Upper lobe of left lung (tissue), 6 donors: ENCODE results near the gene ST6GALNAC1. TPM values are rescaled to one million over a fixed set of nuclear protein-coding genes. Genes with fewer than 3 reads are reported as not detected.
"Not testable (repeated sequence)": the region's sequence is repeated elsewhere in the genome, so short reads cannot be mapped to it uniquely, and the experiment has no call there.

Experiments
- ATAC-seq, 2 donors: fragments of 200-7000 bp; cut with Tn5 transposase; one replicate each; pipeline ENCODE4 v1.9.1; 2022; ENCODE audit warnings: mild to moderate bottlenecking in 2 of 2, moderate library complexity in 2 of 2; ENCODE audit not compliant: low FRiP score in 2 of 2
- DNase-seq, 2 donors: peaks; one replicate each; pipeline ENCODE4 v3.0.0-alpha.2; 2019 to 2020
- H3K27ac ChIP-seq, 4 donors: fragments of 200-600 bp; sonication (generic); one replicate each; pipeline ENCODE4 v1.5.1; 2016 to 2019
- H3K27me3 ChIP-seq, 4 donors: fragments of 200-600 bp; sonication (generic); one replicate each; pipeline ENCODE4 v1.5.1; 2017 to 2019
- H3K36me3 ChIP-seq, 4 donors: fragments of 200-600 bp; sonication (generic); one replicate each; pipeline ENCODE4 v1.5.1; 2016 to 2019
- H3K4me1 ChIP-seq, 4 donors: fragments of 200-600 bp; sonication (generic); one replicate each; pipeline ENCODE4 v1.5.1; 2018 to 2019
- H3K4me3 ChIP-seq, 4 donors: fragments of 200-600 bp; sonication (generic); one replicate each; pipeline ENCODE4 v1.5.1; 2017 to 2019; ENCODE audit warnings: mild to moderate bottlenecking in 2 of 4, moderate library complexity in 1 of 4
- H3K9me3 ChIP-seq, 4 donors: fragments of 200-600 bp; sonication (generic); one replicate each; pipeline ENCODE4 v1.5.1; 2018 to 2019
- CTCF ChIP-seq, 6 experiments: fragments of 450-650 bp in 4 of 6; fragments of 200-600 bp in 2 of 6; sonication (generic) in 2 of 6; IDR thresholded peaks; one replicate each; pipeline ENCODE4 v1.5.1; 2016 to 2019; ENCODE audit warnings: antibody characterized with exemption in 6 of 6
- EP300 ChIP-seq, 4 donors: sonication (generic); formaldehyde crosslinking; IDR thresholded peaks; one replicate each; pipeline ENCODE4 v1.5.1; 2017; ENCODE audit warnings: antibody characterized with exemption in 4 of 4, control low read depth in 2 of 4
- POLR2A ChIP-seq, 4 donors: fragments of 450-650 bp; IDR thresholded peaks; one replicate each; pipeline ENCODE4 v1.5.1; 2016 to 2017; ENCODE audit warnings: antibody characterized with exemption in 4 of 4, mild to moderate bottlenecking in 2 of 4
- POLR2AphosphoS5 ChIP-seq, 2 donors: sonication (generic); formaldehyde crosslinking; IDR thresholded peaks; one replicate each; pipeline ENCODE4 v1.5.1; 2017; ENCODE audit warnings: antibody characterized with exemption in 2 of 2
- WGBS, 2 donors: methylation state at CpG; one replicate each; pipeline ENCODE4 v1.1.5; 2017 to 2018; 5-methylcytosine and 5-hydroxymethylcytosine counted together
- total RNA-seq, 6 donors: library from RNA; depleted of rRNA in 4 of 6; stranded (reverse); fragments of >200 nt in 4 of 6; gene quantifications; one replicate each; pipeline versions ENCODE4 v1.1.0 to v1.2.1, GENCODE V29; 2016 to 2021
- donor health status: DM: no; HTN: no; CAD: no; lungs with moderate emphysema.
- donor health status: DM: no; HTN: yes; CAD: no; lungs with severe emphysema.

ST6GALNAC1 gene
- total RNA-seq, 6 donors from 2014 or later, result 8.3 to 20.4 (median 19.1) TPM

GRCh38 chr17:76614912-76615617, 28.5 kb downstream of the ST6GALNAC1 start:
- Histone ChIP-seq H3K4me1 (no peaks in the 10 kb centered on the region), H3K27me3 (no peaks in the 10 kb centered on the region), H3K27ac (no peak overlapping the region), H3K4me3 (no peak overlapping the region), H3K36me3 (no peaks in the 10 kb centered on the region), H3K9me3 (no peaks in the 10 kb centered on the region)
- no peak for TF ChIP-seq POLR2AphosphoS5 (IDR thresholded peaks at IDR 0.05)
- TF ChIP-seq EP300 (IDR thresholded peaks at IDR 0.05), result no peak
- TF ChIP-seq CTCF (IDR thresholded peaks at IDR 0.05), result no peak
- no peak for TF ChIP-seq POLR2A (IDR thresholded peaks at IDR 0.05)
- 94 to 98% methylated on average over 7 to 25 of the region's 28 CpGs for WGBS, 2 donors
- ATAC-seq (no peak), DNase-seq (peak in 1 of 2 donors; percentile 59)

- DNase-seq, ATAC-seq, H3K9me3 ChIP-seq, H3K27ac ChIP-seq, H3K4me3 ChIP-seq, H3K36me3 ChIP-seq, H3K4me1 ChIP-seq, H3K27me3 ChIP-seq: not testable (repeated sequence)
- WGBS, 2 donors, result 78 to 80% methylated on average over 11 to 13 of the region's 13 CpGs
These were observed 29.3 kb downstream of the ST6GALNAC1 start for GRCh38 chr17:76614064-76614759.

- Histone ChIP-seq H3K27me3 (no peaks in the 10 kb centered on the region), H3K4me1 (no peaks in the 10 kb centered on the region), H3K36me3 (no peaks in the 10 kb centered on the region), H3K4me3 (no peak overlapping the region), H3K27ac (no peak overlapping the region), H3K9me3 (no peaks in the 10 kb centered on the region)
- 70 to 80% methylated on average over 14 to 17 of the region's 17 CpGs for WGBS, 2 donors
- TF ChIP-seq CTCF (IDR thresholded peaks at IDR 0.05), result peak in 1 of 6 experiments; percentile 8
- TF ChIP-seq EP300 (IDR thresholded peaks at IDR 0.05), result no peak
- no peak for TF ChIP-seq POLR2A (IDR thresholded peaks at IDR 0.05)
- TF ChIP-seq POLR2AphosphoS5 (IDR thresholded peaks at IDR 0.05), result no peak
- ATAC-seq, result peak in 1 of 2 donors; percentile 34
- peak in 1 of 2 donors; percentile 42 for DNase-seq
These were observed 30.3 kb downstream of the ST6GALNAC1 start for GRCh38 chr17:76612977-76613851.

GRCh38 chr17:76612465-76612864, 31.1 kb downstream of the ST6GALNAC1 start:
- ATAC-seq (no peak), DNase-seq (no peak)
- no peak overlapping the region for H3K27ac ChIP-seq
- no peaks in the 10 kb centered on the region for H3K36me3 ChIP-seq
- H3K4me3 ChIP-seq, result no peak overlapping the region
- H3K27me3 ChIP-seq, result no peaks in the 10 kb centered on the region
- no peaks in the 10 kb centered on the region for H3K9me3 ChIP-seq
- no peaks in the 10 kb centered on the region for H3K4me1 ChIP-seq
- no peak for TF ChIP-seq POLR2A (IDR thresholded peaks at IDR 0.05)
- no peak for TF ChIP-seq EP300 (IDR thresholded peaks at IDR 0.05)
- no peak for TF ChIP-seq CTCF (IDR thresholded peaks at IDR 0.05)
- TF ChIP-seq POLR2AphosphoS5 (IDR thresholded peaks at IDR 0.05), result no peak
- 87 to 91% methylated on average over 4 of the region's 4 CpGs for WGBS, 2 donors

- no peaks in the 10 kb centered on the region for H3K27me3 ChIP-seq
- H3K9me3 ChIP-seq, result no peaks in the 10 kb centered on the region
- H3K27ac ChIP-seq, result no peak overlapping the region
- H3K4me1 ChIP-seq, result no peaks in the 10 kb centered on the region
- no peak overlapping the region for H3K4me3 ChIP-seq
- DNase-seq (no peak), ATAC-seq (no peak)
- no peaks in the 10 kb centered on the region for H3K36me3 ChIP-seq
- 78% methylated on average over 4 of the region's 4 CpGs; no CpG with 5 or more reads in 1 of the 2 donors for WGBS, 2 donors
- no peak for TF ChIP-seq POLR2AphosphoS5 (IDR thresholded peaks at IDR 0.05)
- no peak for TF ChIP-seq EP300 (IDR thresholded peaks at IDR 0.05)
- TF ChIP-seq CTCF (IDR thresholded peaks at IDR 0.05), result no peak
These were observed 31.8 kb downstream of the ST6GALNAC1 start for GRCh38 chr17:76611758-76612157.

- H3K9me3 ChIP-seq, H3K27me3 ChIP-seq, H3K27ac ChIP-seq, DNase-seq, H3K4me3 ChIP-seq, H3K36me3 ChIP-seq, H3K4me1 ChIP-seq: not testable (repeated sequence)
- whole genome bisulfite sequencing, 2 donors, result 70 to 73% methylated on average over 13 of the region's 13 CpGs
- ATAC-seq, result peak in 1 of 2 donors; percentile 58
These were observed 32.3 kb downstream of the ST6GALNAC1 start for GRCh38 chr17:76611080-76611749.

- H3K27me3 ChIP-seq, H3K4me3 ChIP-seq, H3K4me1 ChIP-seq, H3K9me3 ChIP-seq, H3K36me3 ChIP-seq, ATAC-seq, H3K27ac ChIP-seq, DNase-seq: not testable (repeated sequence)
- 68 to 84% methylated on average over 1 of the region's 1 CpG for WGBS, 2 donors
These were observed 36.9 kb downstream of the ST6GALNAC1 start for GRCh38 chr17:76606685-76607084.
